Fibroblast of villous mesenchyme (primary cell): ENCODE data around the gene TMIGD2. TPM values are rescaled to one million over a fixed set of nuclear protein-coding genes. Genes with fewer than 3 reads are reported as not detected.
"Not testable (repeated sequence)": the region's sequence is repeated elsewhere in the genome, so short reads cannot be mapped to it uniquely, and the experiment has no call there.

Source experiments
- DNase-seq: peaks from one replicate; pipeline ENCODE4 v3.0.0-alpha.2; 2010; ENCODE audit warnings: low read depth
- H3K4me3 ChIP-seq: 2 replicates; pipeline ENCODE4 v1.5.1; 2011; ENCODE audit warnings: low read depth, mild to moderate bottlenecking, low read length
- total RNA-seq: library from RNA; depleted of rRNA; stranded (reverse); fragments of >200 nt; gene quantifications from 2 replicates; pipeline ENCODE4 v1.2.3, GENCODE V29; 2012
- TF ChIP-seq, protein P1 (sequence below): IDR thresholded peaks from 2 replicates; pipeline ENCODE4 v1.5.1; 2012; ENCODE audit warnings: low read depth, mild to moderate bottlenecking, low read length; ENCODE audit not compliant: insufficient read depth

TMIGD2 gene
- total RNA-seq, 1 donor = not detected

DNA sequence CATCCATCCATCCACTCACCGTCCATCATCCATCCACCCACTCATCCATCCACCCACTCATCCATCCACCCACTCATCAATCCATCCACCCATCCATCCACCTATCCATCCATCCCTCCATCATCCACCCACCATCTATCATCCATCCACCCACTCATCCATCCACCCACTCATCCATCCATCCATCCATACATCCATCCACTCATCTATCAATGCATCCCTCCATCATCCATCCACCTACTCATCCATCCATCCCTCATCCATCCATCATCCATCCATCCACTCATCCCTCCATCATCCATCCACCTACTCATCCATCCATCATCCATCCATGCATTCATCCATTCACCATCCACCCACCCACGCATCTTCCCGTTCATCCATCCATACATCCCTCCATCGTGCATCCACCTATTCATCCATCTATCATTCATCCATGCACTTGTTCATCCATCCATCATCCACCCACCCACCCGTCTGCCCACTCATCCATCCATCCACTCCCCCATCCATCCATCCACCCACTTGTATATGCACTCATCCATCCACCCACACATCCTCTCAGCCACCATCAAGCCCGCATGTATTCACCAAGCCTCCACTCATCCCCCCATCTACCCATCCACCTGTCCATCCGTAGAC lies 32.9 kb upstream of the TMIGD2 start:
- DNase-seq = no peak
- TF ChIP-seq, protein P1, sequence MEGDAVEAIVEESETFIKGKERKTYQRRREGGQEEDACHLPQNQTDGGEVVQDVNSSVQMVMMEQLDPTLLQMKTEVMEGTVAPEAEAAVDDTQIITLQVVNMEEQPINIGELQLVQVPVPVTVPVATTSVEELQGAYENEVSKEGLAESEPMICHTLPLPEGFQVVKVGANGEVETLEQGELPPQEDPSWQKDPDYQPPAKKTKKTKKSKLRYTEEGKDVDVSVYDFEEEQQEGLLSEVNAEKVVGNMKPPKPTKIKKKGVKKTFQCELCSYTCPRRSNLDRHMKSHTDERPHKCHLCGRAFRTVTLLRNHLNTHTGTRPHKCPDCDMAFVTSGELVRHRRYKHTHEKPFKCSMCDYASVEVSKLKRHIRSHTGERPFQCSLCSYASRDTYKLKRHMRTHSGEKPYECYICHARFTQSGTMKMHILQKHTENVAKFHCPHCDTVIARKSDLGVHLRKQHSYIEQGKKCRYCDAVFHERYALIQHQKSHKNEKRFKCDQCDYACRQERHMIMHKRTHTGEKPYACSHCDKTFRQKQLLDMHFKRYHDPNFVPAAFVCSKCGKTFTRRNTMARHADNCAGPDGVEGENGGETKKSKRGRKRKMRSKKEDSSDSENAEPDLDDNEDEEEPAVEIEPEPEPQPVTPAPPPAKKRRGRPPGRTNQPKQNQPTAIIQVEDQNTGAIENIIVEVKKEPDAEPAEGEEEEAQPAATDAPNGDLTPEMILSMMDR = no peak
- no peak overlapping the region for H3K4me3 ChIP-seq

DNA sequence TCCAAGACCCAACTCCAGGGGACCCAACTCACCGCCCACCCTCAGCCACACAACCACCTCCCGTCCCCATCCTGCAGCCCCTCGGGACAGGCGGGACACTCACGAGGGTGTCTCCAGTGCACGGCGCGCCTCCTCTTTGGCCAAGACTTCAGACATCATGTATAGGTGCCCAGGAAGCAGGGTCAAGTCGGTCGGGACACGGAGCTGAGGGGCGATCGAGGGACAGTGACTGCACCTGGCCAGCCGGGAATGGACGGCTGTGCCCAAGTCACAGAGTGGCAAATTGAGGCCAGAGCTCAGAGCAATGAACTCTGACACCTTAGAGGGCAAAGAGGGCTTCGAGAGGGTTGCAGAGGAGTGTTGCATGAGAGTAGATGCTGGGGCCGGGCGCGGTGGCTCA lies 27.7 kb upstream of the TMIGD2 start:
- no peak for DNase-seq
- H3K4me3 ChIP-seq = no peak overlapping the region
- TF ChIP-seq, protein P1 = no peak

DNA sequence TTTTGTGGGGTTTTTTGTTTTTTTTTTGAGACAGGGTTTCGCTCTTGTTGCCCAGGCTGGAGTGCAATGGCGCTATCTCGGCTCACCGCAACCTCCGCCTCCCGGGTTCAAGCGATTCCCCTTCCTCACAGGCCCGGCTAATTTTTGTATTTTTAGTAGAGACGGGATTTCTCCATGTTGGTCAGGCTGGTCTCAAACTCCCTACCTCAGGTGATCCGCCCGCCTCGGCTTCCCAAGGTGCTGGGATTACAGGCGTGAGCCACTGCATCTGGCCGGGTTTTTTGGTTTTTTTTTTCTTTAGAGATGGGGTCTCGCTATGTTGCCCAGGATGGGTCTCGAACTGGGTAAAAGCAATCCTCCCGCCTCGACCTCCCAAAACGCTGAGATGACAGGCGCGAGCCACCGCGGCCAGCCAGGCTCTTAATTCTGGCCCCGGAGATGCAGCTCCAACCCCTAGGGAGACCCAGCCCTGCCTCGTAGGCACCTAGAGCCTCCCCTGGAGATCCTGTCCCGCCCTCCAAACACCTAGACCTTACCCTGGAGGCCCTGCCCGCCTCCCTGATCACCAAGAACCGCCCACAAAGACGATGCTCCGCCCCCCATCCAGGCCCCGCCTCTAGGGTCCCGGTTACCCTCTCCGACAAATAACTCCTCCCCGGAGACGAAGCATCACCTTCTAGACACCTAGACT lies 26.9 kb upstream of the TMIGD2 start:
- DNase-seq = not testable (repeated sequence)
- peak overlapping the region; percentile 61 for H3K4me3 ChIP-seq

DNA sequence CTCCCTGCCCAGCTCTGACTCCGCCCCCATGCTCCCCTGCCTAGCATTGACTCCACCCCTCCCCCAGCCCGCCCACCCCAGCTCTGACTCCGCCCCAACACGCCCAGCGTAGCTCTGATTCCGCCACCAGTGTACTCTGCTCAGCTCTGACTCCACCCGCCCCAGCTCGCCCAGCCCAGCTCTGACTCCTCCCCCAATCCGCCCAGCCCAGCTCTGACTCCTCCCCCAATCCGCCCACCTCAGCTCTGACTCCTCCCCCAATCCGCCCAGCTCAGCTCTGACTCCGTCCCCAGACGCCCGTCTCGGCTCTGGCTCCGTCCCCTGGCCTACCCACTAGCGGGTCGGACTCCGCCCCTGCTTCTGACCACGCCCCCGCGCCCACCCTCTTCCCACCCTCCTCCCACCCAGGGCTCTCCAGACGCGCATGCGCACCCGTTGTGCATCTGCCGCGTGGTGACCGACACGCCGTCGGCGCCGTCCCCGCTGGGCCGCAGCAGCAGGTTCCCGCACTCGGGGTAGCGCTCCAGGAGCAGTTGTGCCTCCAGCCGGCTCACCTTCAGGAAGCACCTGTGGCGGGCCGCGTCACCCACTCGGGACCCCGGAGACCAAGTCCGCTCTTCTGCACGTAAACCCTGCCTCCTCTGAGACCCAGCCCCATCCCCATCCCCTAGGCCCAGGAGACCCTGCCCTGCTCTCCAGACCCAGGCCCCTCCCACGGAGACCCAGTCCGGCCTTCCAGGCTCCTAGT lies 26.2 kb upstream of the TMIGD2 start:
- peak; percentile 96 for DNase-seq
- TF ChIP-seq, protein P1 = no peak
- peak overlapping the region; percentile 61 for H3K4me3 ChIP-seq

DNA sequence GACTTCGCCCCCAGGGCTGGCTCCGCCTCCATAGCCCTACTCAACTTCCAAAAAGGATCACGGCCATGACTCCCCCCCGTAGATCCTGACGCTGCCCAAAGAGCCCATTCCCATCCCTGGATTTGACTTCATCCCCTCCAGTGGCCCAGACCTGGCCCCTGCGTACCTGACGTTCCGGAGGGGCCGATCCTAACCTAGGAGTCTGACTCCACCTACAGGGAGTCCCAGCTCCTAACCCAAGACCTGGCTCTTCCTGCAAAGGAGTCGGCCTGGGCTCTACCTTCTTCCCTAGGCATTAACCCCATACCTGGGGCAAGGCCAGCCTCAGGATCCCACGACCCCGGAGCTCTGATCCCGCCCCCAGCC lies 25.7 kb upstream of the TMIGD2 start:
- DNase-seq = no peak
- TF ChIP-seq, protein P1 = no peak
- H3K4me3 ChIP-seq = peak overlapping the region; percentile 58

DNA sequence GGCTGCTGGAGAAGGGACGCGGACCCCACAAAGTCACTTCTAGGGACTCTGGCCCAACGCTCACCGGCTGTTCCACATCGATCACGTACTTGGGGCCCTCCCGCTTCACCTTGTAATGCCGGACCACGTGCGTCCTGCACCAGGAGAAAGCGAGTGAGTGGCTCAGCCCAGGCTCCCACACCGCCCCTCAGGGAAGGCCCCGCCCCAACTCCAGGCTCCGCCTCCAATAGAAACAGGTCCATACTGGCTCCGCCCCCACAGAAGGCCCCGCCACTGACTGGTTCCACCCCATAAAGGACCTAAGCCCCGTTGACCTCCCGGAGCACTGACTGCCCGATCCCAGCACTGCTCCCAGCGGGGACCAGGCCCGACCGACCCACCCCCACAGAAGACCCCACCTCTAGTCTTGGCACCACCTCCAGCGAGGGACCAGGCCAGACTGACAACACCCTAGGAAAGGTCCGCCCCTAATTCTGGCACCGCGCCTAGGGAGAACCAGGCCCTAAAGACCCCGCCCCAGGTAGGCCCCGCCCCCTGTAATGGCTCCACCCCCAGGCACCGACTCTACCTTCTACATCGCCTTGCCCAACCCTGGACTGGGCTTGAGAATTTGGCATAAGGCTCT lies 25.2 kb upstream of the TMIGD2 start:
- DNase-seq = peak; percentile 54
- TF ChIP-seq, protein P1 = no peak
- peak overlapping the region; percentile 58 for H3K4me3 ChIP-seq

DNA sequence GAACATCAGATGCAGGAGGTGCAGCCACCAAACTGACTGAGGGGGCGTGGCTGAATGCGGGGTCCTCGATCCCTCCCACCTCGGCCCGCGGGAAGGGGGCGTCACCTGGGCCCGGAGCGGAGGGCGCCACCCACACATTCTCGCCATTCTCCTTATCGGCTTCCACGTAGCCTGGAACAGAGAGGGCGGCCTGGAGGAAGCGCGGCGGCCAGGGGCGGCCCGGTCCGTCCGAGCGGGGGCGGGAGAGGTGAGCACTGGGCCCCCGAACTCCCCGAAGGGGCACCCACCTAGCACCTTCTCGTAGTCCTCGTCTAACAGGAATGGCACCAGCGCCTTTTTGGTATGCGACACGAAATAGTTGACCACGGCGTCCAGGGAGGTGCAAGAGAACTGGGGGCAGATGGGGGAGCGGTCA lies 24.7 kb upstream of the TMIGD2 start:
- TF ChIP-seq, protein P1 = no peak
- H3K4me3 ChIP-seq = peak overlapping the region; percentile 32
- DNase-seq = no peak
